ENCODE results near the gene ATP6V0E1. TPM values are rescaled to one million over a fixed set of nuclear protein-coding genes. Genes with fewer than 3 reads are reported as not detected.

Gene ATP6V0E1
- total and polyA plus RNA-seq, 2 of the 8 experiments (the other 6 are each of a cell fraction or from before 2014, with no cell fraction given): 108 to 134 TPM

GRCh38 chr5:173004447-173004846 lies 20.9 kb downstream of the ATP6V0E1 start:
- Histone ChIP-seq H3K79me1 (ENCODE audit: low read depth, low read length) (peaks cover 9% of the 10 kb centered on the region), H3K36me3 (ENCODE audit: control insufficient read depth in 2 of 4, insufficient read depth in 4 of 4, low read length in 3 of 4) (no peaks in the 10 kb centered on the region), H4K20me1 (replicated peaks in 1 of 2; ENCODE audit: control insufficient read depth in 1 of 2, insufficient read depth in 2 of 2, low read length in 2 of 2) (peaks cover 0 to 6% of the 10 kb centered on the region in 2 experiments), H2BK120ac (replicated peaks; ENCODE audit: low read depth, low read length) (no peak overlapping the region), H2BK5ac (ENCODE audit: low read depth, low read length) (no peak overlapping the region), H2BK15ac (ENCODE audit: low read length) (no peak overlapping the region), H4K8ac (ENCODE audit: extremely low read depth, insufficient read depth, low read length) (no peak overlapping the region), H2BK12ac (ENCODE audit: low read depth, low read length) (no peak overlapping the region), H3K79me2 (ENCODE audit: control insufficient read depth in 1 of 2, insufficient read depth in 2 of 2, low read length in 2 of 2) (peaks cover 6 to 75% of the 10 kb centered on the region in 2 experiments; a peak in 3 of 4 replicates), H3K27me3 (replicated peaks in 1 of 4; ENCODE audit: control insufficient read depth in 3 of 4, extremely low read depth in 1 of 4, insufficient read depth in 3 of 4, low read length in 3 of 4) (no peaks in the 10 kb centered on the region), H3K4me3 (ENCODE audit: extremely low read depth in 1 of 4, insufficient read depth in 2 of 4, low read depth in 3 of 4, low read length in 4 of 4) (no peak overlapping the region), H4K5ac (ENCODE audit: insufficient read length, low read depth, low read length) (no peak overlapping the region), H4K91ac (replicated peaks; ENCODE audit: insufficient read length, low read length) (no peak overlapping the region), H3K23ac (ENCODE audit: insufficient read length) (no peak overlapping the region), H3K23me2 (ENCODE audit: low read depth, low read length) (no peaks in the 10 kb centered on the region), H3K27ac (ENCODE audit: low read depth, low read length) (no peak overlapping the region), H3K9me3 (ENCODE audit: insufficient read depth in 2 of 2, low read depth in 1 of 2, low read length in 1 of 2) (no peaks in the 10 kb centered on the region), H3K14ac (ENCODE audit: insufficient read length) (no peak overlapping the region), H2AFZ (ENCODE audit: low read length) (no peak overlapping the region), H3K9ac (replicated peaks in 1 of 4; ENCODE audit: extremely low read depth in 1 of 4, low read depth in 3 of 4, low read length in 3 of 4) (no peak overlapping the region; a peak in 1 of 7 replicates), H3K56ac (replicated peaks; ENCODE audit: insufficient read length, low read depth, low read length) (no peak overlapping the region), H3K4me2 (ENCODE audit: insufficient read depth in 1 of 2, low read depth in 2 of 2, low read length in 2 of 2) (no peak overlapping the region), H2AK5ac (ENCODE audit: low read depth, low read length) (no peak overlapping the region), H3K4ac (replicated peaks; ENCODE audit: insufficient read length, low read depth, low read length) (no peak overlapping the region), H2BK20ac (ENCODE audit: low read length) (no peak overlapping the region), H3K18ac (ENCODE audit: extremely low read depth, low read length) (no peak overlapping the region), H3K4me1 (replicated peaks in 1 of 4; ENCODE audit: control insufficient read depth in 3 of 4, insufficient read depth in 4 of 4, low read length in 3 of 4) (0 out of 7 replicates have a peak, but pooled peaks cover 0 to 2% (median 0%) of the 10 kb centered on the region in 4 experiments)
- FAIRE-seq (no peak), DNase-seq (ENCODE audit: low read depth in 1 of 2, low spot score in 2 of 2) (no peak)
- no peak for TF ChIP-seq POLR2A (IDR thresholded peaks at IDR 0.05; ENCODE audit: control extremely low read depth in 1 of 2, low read depth in 2 of 2, low read length in 2 of 2)
- ChIA-PET CTCF (ENCODE audit: partially characterized antibody) (interaction anchor here (0.6 to 0.8 kb wide), 4 partner anchors 10 to 693 kb away, joined by 3 to 8 read pairs (median 4); no protein-coding TSS in a partner anchor), POLR2A (ENCODE audit: partially characterized antibody) (interaction anchor here (1.0 kb wide), 1 partner anchor 9 kb away, joined by 3 read pairs; no protein-coding TSS in a partner anchor)
- WGBS, 2 experiments (ENCODE audit: extremely low coverage in 1 of 2, insufficient coverage in 1 of 2, insufficient read length in 1 of 2, insufficient replicate concordance in 2 of 2, low coverage in 1 of 2, low lambda C conversion rate in 2 of 2, missing lambda C conversion rate in 1 of 2): 89% methylated on average over 5 of the region's 5 CpGs; no CpG with 5 or more reads in 1 of the 2 experiments
